ENCODE results near the gene NTRK2.

DNA sequence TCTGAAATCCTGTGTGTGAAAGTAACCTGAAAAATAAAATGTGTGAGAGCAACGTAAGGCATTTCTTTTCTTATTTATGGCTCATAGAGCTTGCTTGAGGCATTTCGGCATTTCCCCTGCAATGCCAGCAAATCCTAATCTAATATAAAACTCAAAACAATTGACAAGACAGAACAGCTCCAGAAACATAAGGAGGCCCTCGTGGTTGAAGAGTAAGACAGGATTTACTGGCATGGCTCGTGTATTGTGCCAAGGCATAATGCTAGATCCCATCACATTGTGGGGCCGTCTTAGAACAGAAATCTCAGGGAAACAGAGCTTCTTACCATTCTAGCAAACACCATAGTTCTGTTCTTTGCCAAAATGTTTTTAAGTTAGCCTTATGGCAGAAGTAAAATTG, 166.2 kb downstream of the NTRK2 start:
- TF ChIP-seq, protein P1, sequence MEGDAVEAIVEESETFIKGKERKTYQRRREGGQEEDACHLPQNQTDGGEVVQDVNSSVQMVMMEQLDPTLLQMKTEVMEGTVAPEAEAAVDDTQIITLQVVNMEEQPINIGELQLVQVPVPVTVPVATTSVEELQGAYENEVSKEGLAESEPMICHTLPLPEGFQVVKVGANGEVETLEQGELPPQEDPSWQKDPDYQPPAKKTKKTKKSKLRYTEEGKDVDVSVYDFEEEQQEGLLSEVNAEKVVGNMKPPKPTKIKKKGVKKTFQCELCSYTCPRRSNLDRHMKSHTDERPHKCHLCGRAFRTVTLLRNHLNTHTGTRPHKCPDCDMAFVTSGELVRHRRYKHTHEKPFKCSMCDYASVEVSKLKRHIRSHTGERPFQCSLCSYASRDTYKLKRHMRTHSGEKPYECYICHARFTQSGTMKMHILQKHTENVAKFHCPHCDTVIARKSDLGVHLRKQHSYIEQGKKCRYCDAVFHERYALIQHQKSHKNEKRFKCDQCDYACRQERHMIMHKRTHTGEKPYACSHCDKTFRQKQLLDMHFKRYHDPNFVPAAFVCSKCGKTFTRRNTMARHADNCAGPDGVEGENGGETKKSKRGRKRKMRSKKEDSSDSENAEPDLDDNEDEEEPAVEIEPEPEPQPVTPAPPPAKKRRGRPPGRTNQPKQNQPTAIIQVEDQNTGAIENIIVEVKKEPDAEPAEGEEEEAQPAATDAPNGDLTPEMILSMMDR (IDR thresholded peaks at IDR 0.05), result no peak
- no peak for TF ChIP-seq POLR2A (IDR thresholded peaks at IDR 0.05)
